ENCODE data around the gene ESR2.

DNA sequence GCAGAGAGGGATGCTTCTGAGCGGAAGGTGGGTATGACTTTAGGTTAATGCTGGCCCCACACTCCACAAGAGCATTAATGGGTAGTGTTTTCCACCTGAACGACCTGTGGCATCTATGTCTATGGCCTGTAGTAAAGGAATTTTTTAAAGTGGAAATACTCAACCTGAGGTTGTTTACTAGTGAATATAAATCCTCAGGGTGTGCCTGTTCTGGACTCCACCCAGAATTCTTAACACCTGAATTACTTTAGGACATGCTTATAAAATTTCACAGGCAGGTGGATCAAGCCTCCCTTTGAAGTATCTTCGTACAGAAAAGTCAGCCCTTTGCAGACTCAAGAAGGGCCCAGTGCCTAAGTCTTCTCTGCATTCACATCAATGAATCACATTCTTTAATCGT is 196.1 kb downstream of the ESR2 start:
- TF ChIP-seq, protein P1, sequence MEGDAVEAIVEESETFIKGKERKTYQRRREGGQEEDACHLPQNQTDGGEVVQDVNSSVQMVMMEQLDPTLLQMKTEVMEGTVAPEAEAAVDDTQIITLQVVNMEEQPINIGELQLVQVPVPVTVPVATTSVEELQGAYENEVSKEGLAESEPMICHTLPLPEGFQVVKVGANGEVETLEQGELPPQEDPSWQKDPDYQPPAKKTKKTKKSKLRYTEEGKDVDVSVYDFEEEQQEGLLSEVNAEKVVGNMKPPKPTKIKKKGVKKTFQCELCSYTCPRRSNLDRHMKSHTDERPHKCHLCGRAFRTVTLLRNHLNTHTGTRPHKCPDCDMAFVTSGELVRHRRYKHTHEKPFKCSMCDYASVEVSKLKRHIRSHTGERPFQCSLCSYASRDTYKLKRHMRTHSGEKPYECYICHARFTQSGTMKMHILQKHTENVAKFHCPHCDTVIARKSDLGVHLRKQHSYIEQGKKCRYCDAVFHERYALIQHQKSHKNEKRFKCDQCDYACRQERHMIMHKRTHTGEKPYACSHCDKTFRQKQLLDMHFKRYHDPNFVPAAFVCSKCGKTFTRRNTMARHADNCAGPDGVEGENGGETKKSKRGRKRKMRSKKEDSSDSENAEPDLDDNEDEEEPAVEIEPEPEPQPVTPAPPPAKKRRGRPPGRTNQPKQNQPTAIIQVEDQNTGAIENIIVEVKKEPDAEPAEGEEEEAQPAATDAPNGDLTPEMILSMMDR (IDR thresholded peaks at IDR 0.05; ENCODE audit: extremely low read depth in 1 of 2, insufficient read depth in 1 of 2, low read depth in 1 of 2, low read length in 2 of 2) = no peak
- no peak for TF ChIP-seq POLR2AphosphoS5 (IDR thresholded peaks at IDR 0.05; ENCODE audit: insufficient read depth, low read depth, low read length)
- TF ChIP-seq, protein P2, sequence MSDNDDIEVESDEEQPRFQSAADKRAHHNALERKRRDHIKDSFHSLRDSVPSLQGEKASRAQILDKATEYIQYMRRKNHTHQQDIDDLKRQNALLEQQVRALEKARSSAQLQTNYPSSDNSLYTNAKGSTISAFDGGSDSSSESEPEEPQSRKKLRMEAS (IDR thresholded peaks at IDR 0.05; ENCODE audit: insufficient read depth, insufficient read length) = no peak
- no peak for TF ChIP-seq POLR2A (IDR thresholded peaks at IDR 0.05; ENCODE audit: low read depth, low read length)
- no peak for TF ChIP-seq MYC (IDR thresholded peaks at IDR 0.05; ENCODE audit: low read depth, low read length)
- TF ChIP-seq FOS (IDR thresholded peaks at IDR 0.05; ENCODE audit: borderline replicate concordance, insufficient read depth, low read length) = no peak
- TF ChIP-seq GATA2 (IDR thresholded peaks at IDR 0.05; ENCODE audit: insufficient read depth, insufficient read length, low read depth, low read length) = no peak
